ENCODE data around the gene PFDN2.

- no peak for TF ChIP-seq MYC (IDR thresholded peaks at IDR 0.05; ENCODE audit: insufficient read depth, insufficient read length, insufficient replicate concordance, low read length, severe bottlenecking)
- TF ChIP-seq CTCF (IDR thresholded peaks at IDR 0.05 in 2 of 3, conservative IDR thresholded peaks at IDR 0.05 in 1 of 3; ENCODE audit: control insufficient read depth in 2 of 3, extremely low read depth in 1 of 3, insufficient read depth in 1 of 3, low read depth in 3 of 3, low read length in 3 of 3): no peak
- TF ChIP-seq ZNF274 (IDR thresholded peaks at IDR 0.05; ENCODE audit: insufficient read depth, insufficient read length): no peak
- no peak for TF ChIP-seq SMC3 (IDR thresholded peaks at IDR 0.05; ENCODE audit: borderline replicate concordance, low read length)
- no peak for TF ChIP-seq POLR2AphosphoS5 (IDR thresholded peaks at IDR 0.05; ENCODE audit: low read length)
- TF ChIP-seq GABPA (IDR thresholded peaks at IDR 0.05; ENCODE audit: low read depth): no peak
- no peak for TF ChIP-seq ZBTB33 (IDR thresholded peaks at IDR 0.05)
- no peak for TF ChIP-seq EGR1 (IDR thresholded peaks at IDR 0.05; ENCODE audit: borderline replicate concordance in 1 of 2, low read depth in 2 of 2, low read length in 2 of 2)
These were observed 26.7 kb downstream of the PFDN2 start for GRCh38 chr1:161091093-161091492.
